SH-SY5Y (cell line): ENCODE results near the gene AXDND1.

Experiments used
- GATA2 ChIP-seq: IDR thresholded peaks from 2 replicates; pipeline ENCODE4 v1.6.1; 2011; ENCODE audit warnings: mild to moderate bottlenecking, low read depth, low read length
- GATA3 ChIP-seq: IDR thresholded peaks from 2 replicates; pipeline ENCODE4 v1.6.1; 2011; ENCODE audit warnings: low read depth, mild to moderate bottlenecking, low read length, moderate library complexity

Gene AXDND1

DNA sequence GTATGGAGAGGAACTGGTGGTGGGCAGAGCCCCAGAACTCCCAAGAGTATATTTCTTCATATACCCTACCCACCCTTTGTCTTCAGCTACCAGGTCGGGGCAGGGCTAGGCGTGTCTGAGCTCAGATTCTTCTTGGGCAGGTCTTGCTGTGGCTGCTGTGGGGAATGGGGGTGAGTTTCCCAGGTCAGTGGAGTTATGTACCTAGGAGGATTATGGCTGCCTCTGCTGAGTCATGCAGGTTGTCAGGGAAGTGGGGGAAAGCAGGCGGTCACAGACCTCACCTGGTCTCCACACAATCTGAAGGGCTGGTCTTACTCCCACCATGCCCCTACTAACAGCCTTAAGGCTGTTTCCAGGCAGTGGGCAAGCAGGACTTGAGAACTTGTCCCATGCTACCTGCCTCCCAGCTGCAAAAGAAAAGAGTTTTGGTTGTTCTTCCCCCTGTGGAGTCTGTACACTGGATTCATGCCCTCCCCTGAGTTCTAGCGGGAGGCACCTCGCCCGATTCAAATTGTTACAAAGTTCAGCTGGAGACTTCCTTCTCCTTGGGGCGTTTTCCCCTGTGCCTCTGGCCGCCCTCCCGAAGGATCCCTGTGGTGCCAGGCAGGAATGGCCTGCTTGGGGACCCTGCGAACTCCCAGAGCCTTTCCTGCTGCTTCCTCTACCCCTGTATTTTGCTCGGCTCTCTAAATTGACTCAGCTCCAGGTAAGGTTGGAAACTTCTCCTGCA, 151.4 kb downstream of the AXDND1 start:
- TF ChIP-seq GATA3 = no peak
- TF ChIP-seq GATA2 = no peak

DNA sequence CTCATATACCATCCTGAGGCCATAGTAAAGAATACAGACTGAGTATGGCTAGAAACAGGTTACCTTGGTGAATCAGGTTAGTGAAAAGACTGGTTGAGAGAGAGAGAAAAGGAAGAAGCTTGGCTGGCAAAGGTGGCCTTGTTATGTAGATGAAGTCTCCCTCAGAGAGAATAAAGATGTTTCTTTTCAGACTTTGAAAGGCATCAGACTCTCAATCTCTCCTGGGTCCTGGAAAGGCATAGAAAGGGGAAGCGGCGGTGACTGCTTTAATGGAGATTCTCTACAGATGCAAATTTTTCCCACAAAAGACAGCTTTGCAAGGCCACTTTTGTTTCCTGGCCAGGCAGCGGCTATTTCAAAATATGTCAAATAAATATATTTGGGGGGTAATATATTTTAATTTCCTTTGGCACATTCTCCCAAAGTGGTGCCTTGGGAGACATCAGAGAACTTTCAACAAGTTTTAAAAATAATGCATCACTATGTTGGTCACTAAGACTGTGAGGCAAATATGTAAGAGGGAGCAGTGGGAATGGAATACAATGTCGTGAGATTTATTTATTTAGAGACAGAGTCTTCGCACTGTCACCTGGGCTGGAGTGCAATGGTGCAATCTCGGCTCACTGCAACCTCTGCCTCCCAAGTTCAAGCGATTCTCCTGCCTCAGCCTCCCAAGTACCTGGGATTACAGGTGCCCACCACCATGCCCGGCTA, 163.9 kb downstream of the AXDND1 start:
- TF ChIP-seq GATA3 (no peak), GATA2 (no peak)

DNA sequence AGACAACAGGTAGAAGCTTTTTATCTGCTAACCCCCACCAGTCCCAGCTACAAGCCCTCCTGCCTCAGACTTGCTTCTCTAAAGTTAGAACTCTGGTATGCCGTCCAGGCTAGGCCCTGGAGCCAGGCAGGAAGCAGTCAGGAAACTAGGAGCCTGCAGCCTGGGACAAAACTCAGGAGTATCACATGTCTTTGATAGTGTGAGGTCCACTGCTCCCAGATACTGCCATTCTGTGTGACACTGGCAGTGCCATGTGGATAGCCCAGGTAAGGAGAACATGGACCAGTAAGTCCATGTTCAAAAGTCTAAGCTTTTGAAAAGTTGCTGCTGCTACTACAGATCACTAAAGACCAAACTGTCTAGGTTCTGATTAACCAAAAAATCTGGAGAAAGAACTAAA, 164.6 kb downstream of the AXDND1 start:
- TF ChIP-seq GATA2 (no peak), GATA3 (no peak)

DNA sequence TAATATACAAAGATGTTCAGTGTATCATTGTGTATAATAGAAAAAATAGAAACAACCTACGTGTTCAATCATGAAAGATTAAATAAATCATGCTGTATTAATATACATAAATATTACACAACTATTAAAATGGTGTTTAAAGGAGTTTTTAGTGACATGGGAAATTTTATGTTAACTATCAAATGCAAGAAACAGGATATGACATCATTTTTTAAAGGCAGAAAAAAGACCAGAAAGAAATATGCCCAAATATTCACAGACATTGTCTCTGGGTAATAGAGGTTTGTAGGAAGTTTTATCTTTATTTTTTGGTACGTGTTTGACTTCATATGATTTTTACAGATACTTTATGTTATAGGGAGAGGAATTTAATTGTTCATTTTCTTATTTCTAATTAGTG, 176.0 kb downstream of the AXDND1 start:
- TF ChIP-seq GATA2 (no peak), GATA3 (no peak)

DNA sequence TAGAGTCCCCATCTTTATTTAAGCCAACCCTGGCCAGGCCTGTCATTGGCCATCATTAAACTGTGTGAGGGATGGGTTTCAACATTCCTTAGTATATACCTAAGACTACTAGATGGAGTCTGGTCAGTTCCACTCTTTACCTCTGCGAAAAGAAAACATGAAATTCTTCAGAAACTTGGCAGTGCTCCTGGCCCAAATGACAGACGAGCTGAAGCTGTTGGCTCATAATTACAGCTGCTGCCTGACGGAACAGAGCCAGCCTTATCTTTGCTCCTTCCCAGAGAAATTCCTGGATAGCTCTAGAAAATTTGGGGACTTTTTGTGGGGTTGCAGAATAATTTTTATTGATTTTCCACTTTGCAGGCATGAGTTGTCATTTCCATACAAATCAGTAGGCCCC, 179.6 kb downstream of the AXDND1 start:
- TF ChIP-seq GATA3 = no peak

DNA sequence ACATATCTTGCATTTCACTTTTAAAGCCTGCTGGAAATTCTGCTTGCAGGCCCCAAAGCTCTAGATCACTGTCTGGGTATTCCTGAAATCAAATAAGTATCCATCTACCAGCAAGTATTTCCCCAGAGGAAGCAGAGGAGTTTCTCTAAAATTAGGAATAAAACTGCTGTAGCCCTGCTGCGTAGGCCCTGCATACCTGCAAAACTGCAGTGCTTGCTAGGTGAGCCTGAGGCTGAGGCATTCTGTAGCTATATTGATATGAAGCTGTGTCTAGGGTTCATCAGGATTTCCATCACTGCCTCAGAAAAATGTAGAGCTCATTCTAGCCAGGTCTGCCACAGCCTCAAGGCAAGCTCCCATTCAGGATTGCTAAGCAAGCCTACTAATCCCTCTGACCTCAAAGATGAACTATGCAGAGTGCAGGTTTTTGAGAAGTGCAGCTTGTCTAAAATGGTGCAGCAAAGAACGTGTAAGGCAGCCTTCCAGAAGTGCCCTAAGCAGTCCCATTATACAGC, 181.3 kb downstream of the AXDND1 start:
- no peak for TF ChIP-seq GATA3
- no peak for TF ChIP-seq GATA2

DNA sequence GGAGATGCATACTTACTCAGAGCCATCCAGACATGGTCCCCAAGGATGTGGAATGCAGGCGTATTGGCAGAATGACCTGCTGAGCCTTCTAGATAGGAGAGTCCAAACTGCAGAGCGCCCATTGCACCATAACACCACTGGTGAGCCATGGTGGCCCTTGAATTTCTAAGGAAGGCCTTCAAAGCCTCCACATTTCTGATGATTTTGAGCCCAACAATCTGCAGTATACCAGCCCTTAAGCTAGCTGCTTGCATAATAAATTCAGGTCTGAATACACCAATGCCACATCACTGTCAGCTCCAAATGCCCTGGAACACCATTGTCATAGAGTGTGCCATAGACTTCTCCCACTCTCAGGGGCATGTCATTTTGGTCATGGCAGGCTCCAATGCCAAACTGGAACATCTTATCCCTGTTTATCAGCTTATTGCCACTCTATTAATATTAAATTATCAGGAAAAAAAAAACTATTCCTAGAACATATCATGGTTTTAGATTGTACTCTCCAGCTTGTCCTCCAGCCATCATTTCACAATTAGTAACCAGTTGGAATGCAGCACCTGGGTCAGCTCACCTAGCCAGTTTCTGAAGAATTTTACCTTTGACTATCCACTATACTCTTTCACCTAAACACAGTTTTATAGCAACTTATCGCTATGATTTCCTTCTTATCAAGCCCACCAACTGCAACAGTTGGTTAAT, 183.0 kb downstream of the AXDND1 start:
- TF ChIP-seq GATA3 (no peak), GATA2 (no peak)

DNA sequence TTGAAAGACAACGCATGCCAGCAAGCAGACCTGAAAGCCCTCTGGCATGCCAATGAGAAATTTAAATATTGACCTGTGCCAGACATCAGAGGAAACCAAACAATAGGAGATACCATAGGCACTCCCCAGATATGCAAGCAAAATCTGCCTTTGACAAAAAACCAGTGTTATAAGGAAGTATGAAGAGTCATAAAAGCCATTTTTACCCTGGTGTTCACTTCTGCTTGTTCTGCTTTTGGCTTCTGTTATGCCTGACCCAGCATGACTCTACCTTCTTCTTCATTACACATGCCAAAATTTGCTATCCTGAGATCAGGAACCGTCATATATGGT, 183.6 kb downstream of the AXDND1 start:
- TF ChIP-seq GATA3 (no peak), GATA2 (no peak)

DNA sequence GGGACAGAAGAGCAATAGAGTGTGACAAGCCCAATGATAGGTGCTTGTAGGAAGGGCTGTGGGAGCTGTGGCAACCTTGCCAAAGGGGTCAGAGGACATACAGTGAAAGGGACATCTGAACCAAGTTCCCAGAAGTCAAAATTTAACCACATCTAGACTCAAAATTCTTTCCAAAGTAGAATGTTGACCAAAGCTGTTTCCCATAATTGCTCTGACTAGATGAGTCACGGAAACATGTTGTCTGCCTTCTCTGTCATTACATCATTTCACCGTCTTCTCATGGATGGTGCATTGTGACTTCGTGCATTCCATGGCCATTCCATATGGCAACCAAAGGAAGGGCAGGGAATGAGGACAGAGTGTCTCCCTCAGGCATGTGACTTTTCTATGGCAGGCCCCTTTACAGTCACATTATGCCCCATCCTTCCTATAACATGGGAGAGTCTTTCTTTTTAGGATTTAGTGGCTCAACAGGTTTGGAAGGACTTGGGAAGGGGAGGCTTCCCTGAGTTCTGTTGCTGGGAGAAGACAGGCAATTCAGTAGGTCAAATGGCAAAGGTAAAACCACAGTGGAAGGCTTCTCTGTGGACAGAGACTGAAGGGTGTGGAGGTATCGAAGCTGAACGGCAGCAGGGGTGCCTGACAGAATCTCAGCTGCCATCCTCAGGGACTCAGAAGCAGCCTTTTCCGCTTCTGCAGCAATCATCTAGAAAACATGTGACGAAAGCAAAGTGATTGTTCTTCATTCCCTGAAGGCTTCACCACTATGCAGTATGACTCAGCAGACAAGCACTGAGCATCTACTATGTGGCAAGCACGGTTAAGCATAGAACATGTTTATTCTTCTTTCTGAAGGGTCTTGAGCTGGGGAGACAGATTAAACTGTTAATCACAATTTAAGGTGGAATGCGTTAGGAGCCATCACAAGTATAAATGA, 185.2 kb downstream of the AXDND1 start:
- no peak for TF ChIP-seq GATA2
- no peak for TF ChIP-seq GATA3

DNA sequence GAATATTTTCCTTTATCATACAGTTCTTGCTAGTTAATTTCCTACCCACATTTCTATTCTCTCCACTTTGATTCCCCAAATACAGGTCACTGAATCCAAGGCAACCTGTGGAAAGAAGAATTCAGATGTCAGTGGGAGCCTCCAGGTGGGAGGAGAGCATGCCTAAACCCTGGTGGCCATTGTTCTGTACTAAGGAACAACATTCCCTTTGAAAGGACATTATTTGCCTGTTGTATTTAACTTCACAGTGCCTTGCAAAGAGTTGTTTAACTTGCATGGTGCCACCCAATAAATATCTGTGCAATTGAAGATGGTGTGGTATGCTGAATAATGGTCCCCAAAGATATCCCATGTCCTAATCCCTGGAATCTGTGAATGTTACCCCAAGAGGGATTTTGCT, 188.7 kb downstream of the AXDND1 start:
- TF ChIP-seq GATA2 (no peak), GATA3 (no peak)

DNA sequence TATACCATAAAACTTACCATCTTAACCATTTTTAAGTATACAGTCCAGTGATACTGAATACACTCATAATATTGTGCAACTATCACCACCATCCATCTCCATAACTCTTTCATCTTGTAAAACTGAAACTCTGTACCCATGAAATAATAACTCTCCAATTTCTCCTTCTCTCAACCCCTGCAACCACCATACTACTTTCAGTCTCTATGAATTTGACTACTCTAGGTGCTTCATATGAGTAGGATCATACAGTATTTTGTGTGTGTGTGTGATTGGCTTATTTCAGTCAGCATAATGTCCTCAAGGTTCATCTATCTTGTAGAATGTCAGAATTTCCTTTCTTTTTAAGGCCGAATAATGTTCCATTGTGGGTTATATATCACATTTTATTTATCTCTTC, 192.3 kb downstream of the AXDND1 start:
- TF ChIP-seq GATA2 = no peak
- TF ChIP-seq GATA3 = no peak

DNA sequence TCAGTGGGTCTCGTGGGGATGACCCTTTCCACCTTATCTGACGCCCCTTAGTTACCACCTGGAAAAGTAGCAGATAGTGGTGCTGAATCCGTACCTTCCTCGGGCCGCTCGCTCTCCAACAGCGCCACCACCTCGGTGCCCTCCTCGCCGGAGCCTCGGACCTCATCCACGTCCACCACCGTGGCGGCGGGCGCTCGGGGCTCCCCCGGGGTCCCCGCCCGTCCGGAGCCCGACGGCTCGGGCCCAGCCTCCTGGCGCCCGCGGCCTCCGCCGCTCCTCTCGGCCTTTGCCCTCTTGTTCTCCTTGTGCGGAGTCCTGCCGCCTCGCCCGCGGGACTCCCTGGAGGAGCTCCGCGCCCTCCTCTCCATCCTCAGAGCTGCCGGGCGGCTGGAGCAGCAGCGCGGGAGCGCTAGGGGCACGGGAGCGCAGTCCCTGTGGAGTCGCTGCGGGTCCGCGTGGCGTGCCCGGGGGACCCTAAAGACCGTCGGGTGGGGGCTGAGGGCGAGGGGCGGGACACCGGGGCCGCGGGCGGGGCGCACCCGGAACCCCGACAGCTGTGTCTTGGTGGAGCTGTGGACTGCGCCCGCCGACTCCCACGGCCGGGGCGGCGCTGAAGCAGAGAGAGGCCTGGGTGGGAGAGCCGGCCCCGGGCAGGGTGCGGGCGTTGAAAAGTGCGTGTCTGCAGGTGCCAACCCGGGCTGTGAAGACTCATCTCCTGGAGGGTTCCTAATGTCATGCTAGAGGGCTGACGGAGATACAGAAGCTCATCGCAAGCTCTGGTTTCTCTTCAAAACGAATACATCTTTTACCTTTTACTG, 209.9 kb downstream of the AXDND1 start, which contains the start of gene NPHS2:
TSS of gene NPHS2 (minus strand) at position 452 of the 818 bp plus-strand sequence. CDS start at position 368, 84 bp downstream.
- TF ChIP-seq GATA3 (no peak), GATA2 (no peak)

DNA sequence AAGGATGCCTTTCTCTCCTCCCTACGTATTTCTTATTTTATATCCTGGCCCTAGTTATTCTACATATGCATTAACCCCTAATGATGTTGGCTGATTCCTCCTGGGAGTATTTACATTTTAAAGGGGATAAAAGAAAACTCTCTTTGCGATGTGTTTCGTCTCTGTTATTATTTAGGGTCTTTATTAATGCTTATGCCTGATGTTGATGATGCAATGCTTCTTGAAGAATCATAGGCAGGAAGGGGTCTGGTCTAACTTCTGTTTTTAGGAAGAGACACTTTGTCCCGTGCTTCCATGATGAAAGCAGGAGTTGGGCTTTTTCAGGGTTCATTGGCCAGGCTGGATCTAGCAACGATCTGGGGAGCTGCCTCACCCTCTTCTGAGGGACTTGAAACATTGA, 210.7 kb downstream of the AXDND1 start:
- no peak for TF ChIP-seq GATA3
- TF ChIP-seq GATA2 = no peak
